ENCODE results near the gene ST6GALNAC4.

Gene ST6GALNAC4

GRCh38 chr9:127928676-127929624 is 12.1 kb upstream of the ST6GALNAC4 start:
- no peak for DNase-seq

GRCh38 chr9:127927988-127928675 is 11.3 kb upstream of the ST6GALNAC4 start:
- no peak for DNase-seq

GRCh38 chr9:127927201-127927987 is 10.6 kb upstream of the ST6GALNAC4 start:
- DNase-seq: peak; percentile 89

- no peak for DNase-seq
Observed at GRCh38 chr9:127926906-127927200, 10.0 kb upstream of the ST6GALNAC4 start.

GRCh38 chr9:127925959-127926905 is 9.4 kb upstream of the ST6GALNAC4 start:
- DNase-seq: no peak

GRCh38 chr9:127924736-127925444 is 8.0 kb upstream of the ST6GALNAC4 start:
- no peak for DNase-seq

- no peak for DNase-seq
Observed at GRCh38 chr9:127923771-127924170, 6.9 kb upstream of the ST6GALNAC4 start.

GRCh38 chr9:127923046-127923445 is 6.2 kb upstream of the ST6GALNAC4 start:
- DNase-seq: no peak

- peak; percentile 92 for DNase-seq
Observed at GRCh38 chr9:127921557-127922120, 4.8 kb upstream of the ST6GALNAC4 start.

- no peak for DNase-seq
Observed at GRCh38 chr9:127920794-127921193, 4.0 kb upstream of the ST6GALNAC4 start.

- no peak for DNase-seq
Observed at GRCh38 chr9:127919253-127919815, 2.5 kb upstream of the ST6GALNAC4 start.

- DNase-seq: no peak
Observed at GRCh38 chr9:127918183-127919107, 1.6 kb upstream of the ST6GALNAC4 start.

GRCh38 chr9:127917603-127918002 is 762 bp upstream of the ST6GALNAC4 start:
- DNase-seq: no peak

GRCh38 chr9:127915801-127916719 is 781 bp downstream of the ST6GALNAC4 start:
- no peak for DNase-seq

- DNase-seq: no peak
Observed at GRCh38 chr9:127915325-127915752, 1.5 kb downstream of the ST6GALNAC4 start.

- DNase-seq: no peak
Observed at GRCh38 chr9:127913682-127914081, 3.2 kb downstream of the ST6GALNAC4 start.

- DNase-seq: no peak
Observed at GRCh38 chr9:127912882-127913281, 4.0 kb downstream of the ST6GALNAC4 start.

- DNase-seq: no peak
Observed at GRCh38 chr9:127912296-127912695, 4.5 kb downstream of the ST6GALNAC4 start.

Measured in activated effector memory CD4-positive, alpha-beta T cell treated with anti-CD3 and anti-CD28 coated beads, Interleukin-2, amount 50 U/mL, for 16 hours (primary cell).